GM19395 (cell line): ENCODE results near the gene SPZ1.
"Not testable (repeated sequence)": the region's sequence is repeated elsewhere in the genome, so short reads cannot be mapped to it uniquely, and the experiment has no call there.

Source experiments
- ATAC-seq: cut with Tn5 transposase; IDR thresholded peaks from one replicate; pipeline ENCODE4 v1.9.1; 2021; ENCODE audit warnings: mild to moderate bottlenecking, moderate library complexity; ENCODE audit not compliant: unreplicated experiment

The SPZ1 gene, protein sequence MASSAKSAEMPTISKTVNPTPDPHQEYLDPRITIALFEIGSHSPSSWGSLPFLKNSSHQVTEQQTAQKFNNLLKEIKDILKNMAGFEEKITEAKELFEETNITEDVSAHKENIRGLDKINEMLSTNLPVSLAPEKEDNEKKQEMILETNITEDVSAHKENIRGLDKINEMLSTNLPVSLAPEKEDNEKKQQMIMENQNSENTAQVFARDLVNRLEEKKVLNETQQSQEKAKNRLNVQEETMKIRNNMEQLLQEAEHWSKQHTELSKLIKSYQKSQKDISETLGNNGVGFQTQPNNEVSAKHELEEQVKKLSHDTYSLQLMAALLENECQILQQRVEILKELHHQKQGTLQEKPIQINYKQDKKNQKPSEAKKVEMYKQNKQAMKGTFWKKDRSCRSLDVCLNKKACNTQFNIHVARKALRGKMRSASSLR

GRCh38 chr5:80319702-80320101 is at the start of gene SPZ1:
SPZ1 (plus strand) TSS chr5:80320002; CDS start chr5:80320216, 214 bp downstream.
- ATAC-seq: no peak

GRCh38 chr5:80270543-80270942 is 49.3 kb upstream of the SPZ1 start:
- not testable (repeated sequence) for ATAC-seq

DNA sequence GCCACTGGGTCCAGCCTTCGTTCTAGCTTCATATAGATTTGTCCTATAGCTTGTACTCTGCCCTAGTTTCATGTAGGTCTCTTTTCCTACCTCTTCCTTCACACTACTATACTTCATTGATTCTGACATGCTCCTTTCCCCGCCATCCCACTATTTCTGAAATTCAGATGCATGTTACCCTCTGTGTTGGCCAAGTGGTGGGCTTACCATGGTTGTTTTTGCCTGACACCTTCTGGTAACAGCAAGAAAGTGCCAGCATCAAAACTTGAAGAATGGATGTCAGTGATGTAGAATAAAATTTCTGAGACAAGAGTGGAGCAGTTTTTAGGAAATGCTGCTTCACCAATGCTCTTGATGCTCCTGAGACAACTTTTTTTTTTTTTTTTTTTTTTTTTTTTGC is 44.5 kb upstream of the SPZ1 start:
- ATAC-seq: no peak

DNA sequence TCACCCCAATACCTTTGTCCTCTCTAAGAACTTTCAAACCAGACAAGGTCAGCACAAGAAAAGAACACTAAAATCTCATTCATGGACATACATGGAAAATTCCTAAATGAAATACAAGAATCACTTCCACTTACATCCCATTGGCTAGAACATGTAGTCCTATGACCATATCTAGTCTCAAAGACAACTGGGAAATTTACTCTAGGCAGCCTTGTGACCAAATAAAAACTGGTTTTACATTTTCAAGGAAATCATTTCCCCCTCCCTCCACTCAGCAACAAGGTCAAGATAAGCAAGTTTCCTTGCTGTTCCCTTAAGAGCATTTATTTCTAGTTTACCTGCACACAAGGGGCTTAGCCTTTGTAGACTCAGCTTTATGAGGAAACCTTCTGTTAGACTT is 43.6 kb upstream of the SPZ1 start:
- no peak for ATAC-seq

GRCh38 chr5:80277191-80277590 is 42.6 kb upstream of the SPZ1 start:
- ATAC-seq: no peak

GRCh38 chr5:80282054-80282453 is 37.7 kb upstream of the SPZ1 start:
- no peak for ATAC-seq

- ATAC-seq: no peak
These were observed 36.4 kb upstream of the SPZ1 start for GRCh38 chr5:80283360-80283759.

- no peak for ATAC-seq
These were observed 35.1 kb upstream of the SPZ1 start for GRCh38 chr5:80284720-80285119.

DNA sequence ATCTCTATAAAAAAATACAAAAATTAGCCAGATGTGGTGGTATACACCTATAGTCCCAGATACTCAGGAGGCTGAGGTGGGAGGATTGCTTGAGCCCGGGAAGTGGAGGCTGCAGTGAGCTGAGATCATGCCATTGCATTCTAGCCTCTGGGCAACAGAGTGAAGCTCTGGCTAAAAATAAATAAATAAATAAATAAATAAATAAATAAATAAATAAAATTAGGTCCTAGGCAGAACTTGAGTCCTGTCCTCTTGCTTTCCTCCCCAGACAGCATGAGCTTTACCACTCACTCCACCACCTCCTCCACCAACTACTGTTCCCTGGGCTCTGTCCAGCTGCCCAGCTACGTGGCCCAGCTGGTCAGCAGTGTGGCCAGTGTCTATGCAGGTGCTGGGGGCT is 31.6 kb upstream of the SPZ1 start:
- ATAC-seq: no peak

DNA sequence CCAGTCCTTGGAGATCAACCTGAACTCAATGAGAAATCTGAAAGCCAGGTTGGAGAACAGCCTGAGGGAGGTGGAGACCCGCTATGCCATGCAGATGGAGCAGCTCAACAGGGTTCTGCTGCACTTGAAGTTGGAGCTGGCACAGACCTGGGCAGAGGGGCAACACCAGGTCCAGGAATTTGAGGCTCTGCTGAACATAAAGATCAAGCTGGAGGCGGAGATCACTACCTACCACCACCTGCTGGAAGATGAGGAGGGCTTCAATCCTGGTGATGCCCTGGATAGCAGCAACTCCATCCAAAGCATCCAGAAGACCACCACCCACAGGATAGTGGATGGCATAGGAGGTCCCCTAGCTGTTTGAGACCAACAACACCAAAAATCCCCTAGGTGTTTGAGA is 30.5 kb upstream of the SPZ1 start:
- no peak for ATAC-seq

DNA sequence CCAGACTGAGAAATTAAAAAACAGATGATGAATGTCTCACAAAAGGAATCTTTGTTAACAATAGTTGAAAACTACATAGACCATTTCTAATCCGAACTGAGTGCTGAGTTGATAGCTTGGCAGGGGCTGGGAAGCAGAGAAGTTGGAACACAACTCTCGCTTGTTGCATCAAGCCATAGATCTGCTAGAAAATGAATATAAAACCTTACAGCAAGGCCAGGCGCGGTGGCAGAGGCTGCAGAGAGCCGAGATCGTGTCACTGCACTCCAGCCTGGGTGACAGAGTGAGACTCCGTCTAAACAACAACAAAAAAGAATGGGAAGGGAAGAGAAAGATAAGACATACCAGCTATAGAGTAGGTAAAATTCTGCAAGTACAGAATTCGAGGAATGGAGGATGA is 28.0 kb upstream of the SPZ1 start:
- no peak for ATAC-seq

DNA sequence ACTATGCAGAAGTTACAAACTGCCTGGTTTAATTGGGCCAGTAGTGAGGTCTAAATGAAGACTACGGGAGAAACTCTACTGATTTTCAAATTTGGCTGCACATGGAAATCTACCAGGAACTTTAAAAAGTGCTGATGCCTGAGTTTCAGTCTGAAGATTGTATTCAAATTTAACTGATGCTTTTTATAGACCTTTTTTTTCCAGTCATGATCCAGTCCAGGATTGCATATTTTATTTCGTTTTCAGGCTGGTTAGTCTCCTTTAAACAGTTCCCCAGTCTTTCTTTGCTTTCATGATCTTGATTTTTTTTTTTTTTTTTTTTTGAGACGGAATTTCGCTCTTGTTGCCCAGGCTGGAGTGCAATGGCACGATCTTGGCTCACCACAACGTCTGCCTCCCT is 23.7 kb upstream of the SPZ1 start:
- ATAC-seq: no peak

DNA sequence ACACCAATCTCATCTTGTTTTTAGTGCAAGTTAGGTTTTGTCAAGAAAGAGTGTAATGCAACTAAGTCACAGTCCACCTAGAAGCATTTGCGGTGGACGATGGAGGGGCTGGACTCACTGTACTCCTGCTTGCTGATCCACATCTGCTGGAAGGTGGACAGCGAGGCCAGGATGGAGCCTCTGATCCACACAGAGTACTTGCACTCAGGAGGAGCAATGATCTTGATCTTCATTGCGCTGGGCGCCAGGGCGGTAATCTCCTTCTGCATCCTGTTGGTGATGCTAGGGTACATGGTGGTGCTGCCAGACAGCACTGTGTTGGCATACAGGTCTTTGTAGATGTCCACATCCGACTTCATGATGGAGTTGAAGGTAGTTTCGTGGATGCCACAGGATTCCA is 20.2 kb upstream of the SPZ1 start:
- no peak for ATAC-seq

DNA sequence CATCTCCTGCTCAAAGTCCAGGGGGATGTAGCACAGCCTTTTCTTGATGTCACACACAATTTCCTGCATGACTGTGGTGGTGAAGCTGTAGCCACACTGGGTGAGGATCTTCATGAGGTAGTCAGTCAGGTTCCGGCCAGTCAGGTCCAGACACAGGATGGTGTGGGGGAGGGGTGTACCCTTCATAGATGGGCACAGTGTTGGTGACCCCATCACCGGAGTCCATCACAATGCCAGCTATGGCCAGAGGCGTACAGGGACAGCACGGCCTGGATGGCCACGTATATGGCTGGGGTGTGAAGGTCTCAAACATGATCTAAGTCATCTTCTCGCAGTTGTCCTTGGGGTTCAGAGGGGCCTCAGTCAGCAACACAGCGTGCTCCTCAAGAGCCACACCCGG is 19.7 kb upstream of the SPZ1 start:
- ATAC-seq: no peak

DNA sequence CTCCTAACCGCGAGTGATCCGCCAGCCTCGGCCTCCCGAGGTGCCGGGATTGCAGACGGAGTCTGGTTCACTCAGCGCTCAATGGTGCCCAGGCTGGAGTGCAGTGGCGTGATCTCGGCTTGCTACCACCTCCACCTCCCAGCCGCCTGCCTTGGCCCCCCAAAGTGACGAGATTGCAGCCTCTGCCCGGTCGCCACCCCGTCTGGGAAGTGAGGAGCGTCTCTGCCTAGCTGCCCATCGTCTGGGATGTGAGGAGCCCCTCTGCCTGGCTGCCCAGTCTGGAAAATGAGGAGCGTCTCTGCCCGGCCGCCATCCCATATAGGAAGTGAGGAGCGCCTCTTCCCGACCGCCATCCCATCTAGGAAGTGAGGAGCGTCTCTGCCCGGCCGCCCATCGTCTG is 19.0 kb upstream of the SPZ1 start:
- ATAC-seq: not testable (repeated sequence)

DNA sequence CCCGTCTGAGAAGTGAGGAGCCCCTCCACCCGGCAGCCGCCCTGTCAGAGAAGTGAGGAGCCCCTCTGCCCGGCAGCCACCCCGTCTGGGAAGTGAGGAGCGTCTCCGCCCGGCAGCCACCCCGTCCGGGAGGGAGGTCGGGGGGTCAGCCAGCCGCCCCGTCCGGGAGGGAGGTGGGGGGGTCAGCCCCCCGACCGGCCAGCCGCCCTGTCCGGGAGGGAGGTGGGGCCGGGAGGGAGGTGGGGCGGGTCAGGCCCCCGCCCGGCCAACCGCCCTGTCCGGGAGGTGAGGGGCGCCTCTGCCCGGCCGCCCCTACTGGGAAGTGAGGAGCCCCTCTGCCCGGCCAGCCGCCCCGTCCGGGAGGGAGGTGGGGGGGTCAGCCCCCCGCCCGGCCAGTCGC is 18.5 kb upstream of the SPZ1 start:
- not testable (repeated sequence) for ATAC-seq

GRCh38 chr5:80302636-80303035 is 17.2 kb upstream of the SPZ1 start:
- ATAC-seq: no peak

DNA sequence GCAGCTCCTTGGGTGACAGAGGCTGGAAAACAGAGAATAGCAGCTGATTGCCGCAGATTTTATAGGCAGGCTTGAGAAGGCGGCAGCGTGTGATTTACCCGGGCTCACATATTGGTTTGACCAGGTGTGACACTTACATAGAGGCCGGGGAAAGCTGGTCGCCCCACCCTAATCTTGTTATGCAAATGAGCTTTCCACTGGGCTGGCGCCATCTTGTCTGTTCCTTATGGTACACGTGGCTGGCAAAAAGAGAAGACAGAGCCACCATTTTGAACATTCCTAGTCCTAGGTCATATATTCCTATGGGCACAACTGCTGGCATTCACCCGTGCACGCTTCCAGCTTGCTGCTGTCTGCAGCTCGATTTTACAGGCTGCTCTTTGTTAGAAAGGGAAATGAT is 11.3 kb upstream of the SPZ1 start:
- no peak for ATAC-seq

- ATAC-seq: no peak
These were observed 9.7 kb upstream of the SPZ1 start for GRCh38 chr5:80309871-80310665.

GRCh38 chr5:80315244-80315643 is 4.6 kb upstream of the SPZ1 start:
- no peak for ATAC-seq

DNA sequence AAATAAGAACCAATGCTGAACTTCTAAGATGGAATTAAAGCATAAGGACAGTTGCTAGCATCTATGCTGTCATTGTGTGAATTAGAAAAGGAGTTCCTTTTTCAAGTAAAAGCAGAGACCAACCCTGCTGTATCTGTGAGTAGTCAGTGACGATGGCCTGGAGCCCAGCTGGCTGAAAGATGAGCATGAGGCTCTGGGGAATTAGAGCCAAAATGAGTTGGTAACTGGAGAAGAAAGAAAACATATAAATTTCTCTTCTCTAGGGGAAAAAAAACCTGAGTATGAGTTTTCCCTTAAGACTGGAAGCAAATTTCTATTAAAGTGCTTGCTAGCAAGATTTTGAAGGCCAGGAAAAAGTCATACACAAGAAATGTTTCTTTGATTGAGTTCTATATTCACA is 1.6 kb upstream of the SPZ1 start:
- ATAC-seq: no peak

DNA sequence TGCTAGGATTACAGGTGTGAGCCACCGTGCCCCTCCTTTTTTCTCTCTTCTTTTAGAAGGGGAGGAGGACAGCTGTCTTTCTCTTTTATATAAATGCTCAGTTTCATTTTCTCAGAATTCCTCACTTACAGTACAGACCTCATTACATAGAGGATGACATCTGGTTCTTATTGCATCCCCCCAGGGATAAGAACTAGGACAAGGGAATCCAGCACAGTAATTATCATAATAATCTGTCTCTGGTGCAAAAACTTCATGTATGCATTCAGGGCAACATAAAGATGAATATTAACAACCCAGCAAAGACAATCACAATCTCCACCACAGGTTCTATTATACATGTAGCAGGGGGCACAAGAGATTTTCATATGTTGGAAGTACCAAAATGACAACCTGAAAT is 5.1 kb downstream of the SPZ1 start:
- ATAC-seq: no peak
